Measurements from ENCODE around the gene GIPR. TPM values are rescaled to one million over a fixed set of nuclear protein-coding genes. Genes with fewer than 3 reads are reported as not detected.
A peak's percentile ranks its signal among the peaks of the same experiment; 100 is the strongest.

Gene GIPR
- total and polyA plus RNA-seq, 2 of the 13 experiments (the other 11 are each of a cell fraction or from before 2014, with no cell fraction given): 0.15 to 1.2 TPM

DNA sequence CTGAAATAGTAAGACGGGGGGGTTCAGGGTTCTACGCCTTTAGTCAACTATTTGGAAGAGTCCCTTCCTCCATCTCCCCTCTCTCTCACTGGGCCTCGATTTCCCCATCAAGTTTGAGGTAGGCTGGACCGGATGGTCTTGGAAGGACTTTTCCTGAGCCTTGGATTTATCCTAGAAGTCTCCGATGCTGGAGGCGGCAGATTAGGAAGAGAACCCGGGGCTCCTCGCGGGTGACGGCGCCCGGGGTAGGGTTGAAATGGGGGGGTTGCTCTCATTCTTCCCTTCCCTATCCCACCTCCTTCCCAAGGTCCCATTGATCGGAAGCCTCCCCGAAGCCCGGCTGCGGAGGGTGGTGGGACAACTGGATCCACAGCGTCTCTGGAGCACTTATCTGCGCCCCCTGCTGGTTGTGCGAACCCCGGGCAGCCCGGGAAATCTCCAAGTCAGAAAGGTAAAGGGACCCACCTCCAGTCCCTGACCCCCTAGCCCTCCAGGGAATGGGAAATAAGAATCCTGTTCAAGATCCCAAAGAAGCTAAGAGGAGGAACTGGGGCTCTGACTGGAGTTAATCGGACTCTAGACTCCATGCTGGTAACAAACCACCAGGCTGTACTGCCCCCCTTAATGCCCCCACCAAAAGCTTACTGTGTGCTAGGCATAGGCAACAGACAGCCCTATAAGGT lies 25.2 kb downstream of the GIPR start:
- H3K9me3 ChIP-seq (ENCODE audit: low read length): no peaks in the 10 kb centered on the region
- H3K9ac ChIP-seq (ENCODE audit: insufficient read depth, low read depth, low read length): peak overlapping the region; percentile 95
- peak overlapping the region; percentile 90 for H3K27ac ChIP-seq (ENCODE audit: extremely low read length, insufficient read depth, low read length)
- H3K4me2 ChIP-seq (ENCODE audit: low read depth, low read length): peak overlapping the region; percentile 91
- H3K4me3 ChIP-seq (replicated peaks in 1 of 3; ENCODE audit: insufficient read depth in 1 of 3, low read depth in 2 of 3, low read length in 3 of 3): peak overlapping the region; percentile 92 to 95 (median 94)
- peaks cover 17% of the 10 kb centered on the region for H3K4me1 ChIP-seq (ENCODE audit: insufficient read depth, low read length)
- peaks cover 5 to 20% of the 10 kb centered on the region in 2 experiments for H3K36me3 ChIP-seq (replicated peaks in 1 of 2; ENCODE audit: control insufficient read depth in 1 of 2, insufficient read depth in 2 of 2, low read length in 2 of 2)
- peak; percentile 64 for DNase-seq (ENCODE audit: low spot score)
- peaks cover 21% of the 10 kb centered on the region for H3K79me2 ChIP-seq (ENCODE audit: insufficient read depth, low read length)
- 2% methylated on average over 18 of the region's 22 CpGs for WGBS (ENCODE audit: low lambda C conversion rate)
- peak; percentile 40 for ATAC-seq
- ChIA-PET CTCF (ENCODE audit: low intra/inter-chr PET ratio, low total read pairs) (interaction anchor here (1.9 kb wide), 1 partner anchor 102 kb away, joined by 14 read pairs; no protein-coding TSS in a partner anchor), POLR2A (interaction anchor here (0.8 to 4.0 kb wide), 14 partner anchors 8 to 109 kb away, joined by 3 to 47 read pairs (median 8); partner anchors contain the start of genes GIPR, OPA3 and SIX5)
- H3K27me3 ChIP-seq (ENCODE audit: control insufficient read depth in 1 of 2, insufficient read depth in 2 of 2, low read length in 2 of 2): no peaks in the 10 kb centered on the region; a peak in 1 of 5 replicates
- no peaks in the 10 kb centered on the region; the same call in 1 of the 2 replicates for H4K20me1 ChIP-seq (ENCODE audit: insufficient read depth, low read length)
- TSS peak; percentile 70 for BruUV-seq (replicated peaks)
- H2AFZ ChIP-seq (ENCODE audit: low read length): no peak overlapping the region
- peak; percentile 49 for FAIRE-seq
- in situ Hi-C loops (cut with HindIII; ENCODE audit: extremely low pct_ligation_motif_present, low pct_unique_long_range_greater_than_20kb): no loop called here
- intact Hi-C loops (cut with micrococcal nuclease; ENCODE audit: unreplicated experiment): loop anchor here (1.0 to 2.0 kb wide), 3 partner anchors 24 to 108 kb away; partner anchors contain the start of genes OPA3 and SIX5
- TF ChIP-seq ZBTB38 (CRISPR knock-in tag; IDR thresholded peaks at IDR 0.05): no peak
- TF ChIP-seq KDM4B (CRISPR knock-in tag; IDR thresholded peaks at IDR 0.05): no peak
- TF ChIP-seq NFKB2 (CRISPR knock-in tag; IDR thresholded peaks at IDR 0.05; ENCODE audit: borderline replicate concordance): no peak
- 0 out of 2 replicates have a peak, but pooled peaks have one; percentile 14 for TF ChIP-seq PITX1 (CRISPR knock-in tag; IDR thresholded peaks at IDR 0.05)
- no peak for TF ChIP-seq TAF1 (CRISPR knock-in tag; IDR thresholded peaks at IDR 0.05)
- no peak for TF ChIP-seq MBD4 (IDR thresholded peaks at IDR 0.05; ENCODE audit: borderline replicate concordance, low read length)
- TF ChIP-seq MLLT10 (CRISPR knock-in tag; IDR thresholded peaks at IDR 0.05): no peak
- 0 out of 2 replicates have a peak, but pooled peaks have one; percentile 16 for TF ChIP-seq SNAI1 (CRISPR knock-in tag; IDR thresholded peaks at IDR 0.05; ENCODE audit: borderline replicate concordance)
- no peak for TF ChIP-seq ZNF335 (CRISPR knock-in tag; IDR thresholded peaks at IDR 0.05)
- 0 out of 2 replicates have a peak, but pooled peaks have one; percentile 61 for TF ChIP-seq ZC3H13 (CRISPR knock-in tag; IDR thresholded peaks at IDR 0.05)
- TF ChIP-seq, protein P1, sequence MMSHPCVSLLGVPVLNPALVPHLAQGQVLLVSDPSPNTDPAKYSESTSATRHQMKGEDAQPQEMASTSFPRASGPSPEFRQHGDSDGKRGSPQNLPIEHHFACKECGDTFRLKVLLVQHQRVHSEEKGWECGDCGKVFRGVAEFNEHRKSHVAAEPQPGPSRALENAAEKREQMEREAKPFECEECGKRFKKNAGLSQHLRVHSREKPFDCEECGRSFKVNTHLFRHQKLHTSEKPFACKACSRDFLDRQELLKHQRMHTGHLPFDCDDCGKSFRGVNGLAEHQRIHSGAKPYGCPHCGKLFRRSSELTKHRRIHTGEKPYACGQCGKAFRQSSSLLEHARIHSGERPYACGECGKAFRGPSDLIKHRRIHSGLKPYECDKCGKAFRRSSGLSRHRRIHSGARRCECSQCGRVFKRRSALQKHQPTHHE (CRISPR knock-in tag; IDR thresholded peaks at IDR 0.05; ENCODE audit: borderline replicate concordance): no peak
- TF ChIP-seq, protein P2, sequence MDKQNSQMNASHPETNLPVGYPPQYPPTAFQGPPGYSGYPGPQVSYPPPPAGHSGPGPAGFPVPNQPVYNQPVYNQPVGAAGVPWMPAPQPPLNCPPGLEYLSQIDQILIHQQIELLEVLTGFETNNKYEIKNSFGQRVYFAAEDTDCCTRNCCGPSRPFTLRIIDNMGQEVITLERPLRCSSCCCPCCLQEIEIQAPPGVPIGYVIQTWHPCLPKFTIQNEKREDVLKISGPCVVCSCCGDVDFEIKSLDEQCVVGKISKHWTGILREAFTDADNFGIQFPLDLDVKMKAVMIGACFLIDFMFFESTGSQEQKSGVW (CRISPR knock-in tag; IDR thresholded peaks at IDR 0.05; ENCODE audit: borderline replicate concordance): no peak
- TF ChIP-seq, protein P3, sequence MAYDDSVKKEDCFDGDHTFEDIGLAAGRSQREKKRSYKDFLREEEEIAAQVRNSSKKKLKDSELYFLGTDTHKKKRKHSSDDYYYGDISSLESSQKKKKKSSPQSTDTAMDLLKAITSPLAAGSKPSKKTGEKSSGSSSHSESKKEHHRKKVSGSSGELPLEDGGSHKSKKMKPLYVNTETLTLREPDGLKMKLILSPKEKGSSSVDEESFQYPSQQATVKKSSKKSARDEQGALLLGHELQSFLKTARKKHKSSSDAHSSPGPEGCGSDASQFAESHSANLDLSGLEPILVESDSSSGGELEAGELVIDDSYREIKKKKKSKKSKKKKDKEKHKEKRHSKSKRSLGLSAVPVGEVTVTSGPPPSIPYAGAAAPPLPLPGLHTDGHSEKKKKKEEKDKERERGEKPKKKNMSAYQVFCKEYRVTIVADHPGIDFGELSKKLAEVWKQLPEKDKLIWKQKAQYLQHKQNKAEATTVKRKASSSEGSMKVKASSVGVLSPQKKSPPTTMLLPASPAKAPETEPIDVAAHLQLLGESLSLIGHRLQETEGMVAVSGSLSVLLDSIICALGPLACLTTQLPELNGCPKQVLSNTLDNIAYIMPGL (CRISPR knock-in tag; IDR thresholded peaks at IDR 0.05; ENCODE audit: borderline replicate concordance in 1 of 2, low read depth in 1 of 2): peak; percentile 83 to 87
- TF ChIP-seq TCF12 (IDR thresholded peaks at IDR 0.05): no peak
- TF ChIP-seq TCF12 (CRISPR knock-in tag; IDR thresholded peaks at IDR 0.05): 0 out of 2 replicates have a peak, but pooled peaks have one; percentile 50
- TF ChIP-seq STAG1 (CRISPR knock-in tag; IDR thresholded peaks at IDR 0.05): peak; percentile 53
- no peak for TF ChIP-seq ZFP90 (CRISPR knock-in tag; IDR thresholded peaks at IDR 0.05; ENCODE audit: borderline replicate concordance)
- TF ChIP-seq MAZ (IDR thresholded peaks at IDR 0.05; ENCODE audit: borderline replicate concordance, low read depth, low read length): peak; percentile 22; the same call in 1 of the 2 replicates
- TF ChIP-seq MAZ (CRISPR knock-in tag; IDR thresholded peaks at IDR 0.05; ENCODE audit: low read depth): no peak
- no peak for TF ChIP-seq IKZF4 (CRISPR knock-in tag; IDR thresholded peaks at IDR 0.05; ENCODE audit: borderline replicate concordance, low read depth, not compliant biosample characterization)
- TF ChIP-seq ELF1 (CRISPR knock-in tag; IDR thresholded peaks at IDR 0.05): 0 out of 2 replicates have a peak, but pooled peaks have one; percentile 11
